22Rv1 (cell line): ENCODE data around the gene CLCN3.
"Not testable (repeated sequence)": the region's sequence is repeated elsewhere in the genome, so short reads cannot be mapped to it uniquely, and the experiment has no call there.

Experiments
- H3K27ac ChIP-seq: fragments of 450-650 bp; 2 replicates; pipeline ENCODE4 v1.5.1; 2017
- CTCF ChIP-seq: fragments of 450-650 bp; IDR thresholded peaks from 2 replicates; pipeline ENCODE4 v1.5.1; 2017; ENCODE audit warnings: mild to moderate bottlenecking
- ZFX ChIP-seq: fragments of 450-650 bp; IDR thresholded peaks from 2 replicates; pipeline ENCODE4 v1.6.1; 2017; ENCODE audit warnings: antibody characterized with exemption, borderline replicate concordance

CLCN3 gene

GRCh38 chr4:169768385-169768784 lies 148.0 kb downstream of the CLCN3 start:
- H3K27ac ChIP-seq = no peak overlapping the region
- TF ChIP-seq ZFX = no peak
- no peak for TF ChIP-seq CTCF

GRCh38 chr4:169770416-169770815 lies 150.0 kb downstream of the CLCN3 start:
- TF ChIP-seq ZFX = no peak
- TF ChIP-seq CTCF = no peak
- no peak overlapping the region for H3K27ac ChIP-seq

- not testable (repeated sequence) for H3K27ac ChIP-seq
Observed at GRCh38 chr4:169771556-169772080, 151.2 kb downstream of the CLCN3 start.
